HCT116 (cell line): Measurements from ENCODE around the gene NBL1. TPM values are rescaled to one million over a fixed set of nuclear protein-coding genes. Genes with fewer than 3 reads are reported as not detected.

Experiments used
- ATAC-seq: fragments of 200-7000 bp; cut with Tn5 transposase; 2 replicates; pipeline ENCODE4 v1.9.1; 2020; ENCODE audit warnings: mild to moderate bottlenecking, moderate library complexity
- BruUV-seq: library from RNA; stranded (reverse); fragments of 400-500 nt; replicated peaks from 2 replicates; lab custom pipeline; 2021; lab: Mats Ljungman, UMichigan
- CTCF ChIA-PET: fragments of 300-600 bp; sonication (Branson Sonifier 250); formaldehyde crosslinking; loops from one replicate; lab custom pipeline; 2021; ENCODE audit warnings: antibody characterized with exemption; lab: Charles Lee
- POLR2A ChIA-PET: fragments of 300-600, 350-600 bp; sonication (Branson Sonifier 250); formaldehyde crosslinking; loops from one replicate; lab custom pipeline; 2021; ENCODE audit warnings: antibody characterized with exemption; lab: Charles Lee
- RAD21 ChIA-PET, 2 experiments: fragments of 300-600 bp; sonication (Branson Sonifier 250); formaldehyde crosslinking; loops; one replicate each; lab custom pipeline; 2023; ENCODE audit warnings: low total read pairs in 2 of 2; ENCODE audit not compliant: uncharacterized antibody in 2 of 2, unreplicated experiment in 2 of 2, low non-redundant PET in 1 of 2; lab: Charles Lee
- DNase-seq: peaks from one replicate; pipeline ENCODE4 v3.0.0-alpha.2; 2010; ENCODE audit warnings: low read depth, low spot score
- H2AFZ ChIP-seq: fragments of 200-600 bp; shearing (Covaris generic), sonication (generic); 2 replicates; pipeline ENCODE4 v1.6.1; 2017; ENCODE audit warnings: low read depth, mixed run types, mixed read lengths, antibody characterized with exemption, low read length; ENCODE audit not compliant: poor library complexity, severe bottlenecking
- H3K27ac ChIP-seq: 2 replicates; pipeline ENCODE4 v1.5.1; 2012; ENCODE audit warnings: low read depth, low read length
- H3K27me3 ChIP-seq: fragments of 200-600 bp; sonication (generic); 2 replicates; pipeline ENCODE4 v1.6.1; 2016; ENCODE audit warnings: mixed run types, low read length, mixed read lengths; ENCODE audit not compliant: insufficient read depth
- H3K36me3 ChIP-seq, 2 experiments: fragments of 200-500 bp in 1 of 2; fragments of 200-600 bp in 1 of 2; sonication (Bioruptor generic) in 1 of 2; sonication (generic) in 1 of 2; 2 replicates each; pipeline versions ENCODE4 v1.5.1 to v1.6.1; 2014 to 2016; ENCODE audit warnings: low read length in 2 of 2, inconsistent platforms in 1 of 2, mixed read lengths in 1 of 2, mixed run types in 1 of 2; ENCODE audit not compliant: insufficient read depth in 2 of 2, control insufficient read depth in 1 of 2
- H3K4me1 ChIP-seq, 2 experiments: fragments of 200-600 bp in 1 of 2; sonication (generic) in 1 of 2; 2 replicates each; pipeline versions ENCODE4 v1.5.1 to v1.6.1; 2012 to 2017; ENCODE audit warnings: low read length in 2 of 2, inconsistent platforms in 1 of 2, mild to moderate bottlenecking in 1 of 2, mixed read lengths in 1 of 2, mixed run types in 1 of 2, moderate library complexity in 1 of 2; ENCODE audit not compliant: insufficient read depth in 2 of 2, control insufficient read depth in 1 of 2
- H3K4me2 ChIP-seq: fragments of 200-600 bp; sonication (generic); 2 replicates; pipeline ENCODE4 v1.6.1; 2017; ENCODE audit warnings: mixed run types, low read length, mixed read lengths
- H3K4me3 ChIP-seq, 2 experiments: fragments of 200-600 bp in 1 of 2; sonication (generic) in 1 of 2; replicated peaks in 1 of 2; 2 replicates each; pipeline ENCODE4 v1.5.1; 2011 to 2016; ENCODE audit warnings: low read length in 2 of 2, control low read depth in 1 of 2, low read depth in 1 of 2, mild to moderate bottlenecking in 1 of 2, mixed read lengths in 1 of 2, mixed run types in 1 of 2
- H3K79me2 ChIP-seq: fragments of 200-600 bp; sonication (generic); 2 replicates; pipeline ENCODE4 v1.6.1; 2017; ENCODE audit warnings: mild to moderate bottlenecking, mixed run types, low read length, moderate library complexity, mixed read lengths; ENCODE audit not compliant: insufficient read depth
- H3K9ac ChIP-seq: fragments of 200-600 bp; sonication (generic); 2 replicates; pipeline ENCODE4 v1.6.1; 2016; ENCODE audit warnings: low read length, mixed read lengths
- H3K9me2 ChIP-seq: fragments of 200-600 bp; sonication (generic), shearing (Covaris generic); 2 replicates; pipeline ENCODE4 v1.6.1; 2017; ENCODE audit warnings: mixed run types, mild to moderate bottlenecking, moderate library complexity; ENCODE audit not compliant: insufficient read depth
- H3K9me3 ChIP-seq, 2 experiments: fragments of 200-500 bp in 1 of 2; fragments of 200-600 bp in 1 of 2; sonication (Bioruptor generic) in 1 of 2; sonication (generic) in 1 of 2; 2 replicates each; pipeline ENCODE4 v1.6.1; 2014 to 2017; ENCODE audit warnings: low read length in 2 of 2, mixed read lengths in 2 of 2, inconsistent platforms in 1 of 2, low read depth in 1 of 2, mild to moderate bottlenecking in 1 of 2, mixed run types in 1 of 2, moderate library complexity in 1 of 2; ENCODE audit not compliant: control insufficient read depth in 1 of 2, insufficient read depth in 1 of 2
- H4K20me1 ChIP-seq: fragments of 200-600 bp; sonication (generic), shearing (Covaris generic); 2 replicates; pipeline ENCODE4 v1.6.1; 2017; ENCODE audit warnings: mixed run types, mild to moderate bottlenecking, moderate library complexity; ENCODE audit not compliant: insufficient read depth
- CBX3 ChIP-seq: IDR thresholded peaks from 2 replicates; pipeline ENCODE4 v1.6.1; 2012; ENCODE audit warnings: low read depth
- CEBPB ChIP-seq: IDR thresholded peaks from 2 replicates; pipeline ENCODE4 v1.6.1; 2012; ENCODE audit warnings: low read depth
- CTCF ChIP-seq, 3 experiments: fragments of 200-600 bp in 1 of 3; sonication (generic) in 1 of 3; IDR thresholded peaks in 2 of 3; conservative IDR thresholded peaks in 1 of 3; 2 replicates each; pipeline ENCODE4 v1.5.1; 2012 to 2017; ENCODE audit warnings: low read depth in 2 of 3, low read length in 2 of 3, antibody characterized with exemption in 1 of 3, borderline replicate concordance in 1 of 3, control low read depth in 1 of 3, mild to moderate bottlenecking in 1 of 3, mixed read lengths in 1 of 3, mixed run types in 1 of 3, moderate library complexity in 1 of 3; ENCODE audit not compliant: insufficient read depth in 1 of 3
- EGR1 ChIP-seq: IDR thresholded peaks from 2 replicates; pipeline ENCODE4 v1.6.1; 2012; ENCODE audit warnings: low read depth
- ELF1 ChIP-seq: IDR thresholded peaks from 2 replicates; pipeline ENCODE4 v1.6.1; 2012; ENCODE audit warnings: low read depth, borderline replicate concordance
- EZH2phosphoT487 ChIP-seq: fragments of 200-600 bp; IDR thresholded peaks from 2 replicates; pipeline ENCODE4 v1.6.1; 2018; ENCODE audit warnings: antibody characterized with exemption, borderline replicate concordance
- JUND ChIP-seq: IDR thresholded peaks from 2 replicates; pipeline ENCODE4 v1.6.1; 2012
- MAX ChIP-seq: IDR thresholded peaks from 2 replicates; pipeline ENCODE4 v1.6.1; 2012
- POLR2AphosphoS5 ChIP-seq: IDR thresholded peaks from 2 replicates; pipeline ENCODE4 v1.6.1; 2011; ENCODE audit warnings: mild to moderate bottlenecking, low read depth, low read length, moderate library complexity
- RAD21 ChIP-seq: IDR thresholded peaks from 2 replicates; pipeline ENCODE4 v1.6.1; 2012; ENCODE audit warnings: low read depth, mild to moderate bottlenecking
- REST ChIP-seq: IDR thresholded peaks from 2 replicates; pipeline ENCODE4 v1.6.1; 2012; ENCODE audit warnings: low read depth
- SIN3A ChIP-seq: IDR thresholded peaks from 2 replicates; pipeline ENCODE4 v1.6.1; 2012; ENCODE audit warnings: low read depth
- SP1 ChIP-seq: IDR thresholded peaks from 2 replicates; pipeline ENCODE4 v1.6.1; 2012; ENCODE audit warnings: low read depth
- SRF ChIP-seq: IDR thresholded peaks from 2 replicates; pipeline ENCODE4 v1.6.1; 2012; ENCODE audit warnings: low read depth
- TCF7L2 ChIP-seq: IDR thresholded peaks from 2 replicates; pipeline ENCODE4 v1.7.0; 2011; ENCODE audit warnings: borderline replicate concordance, inconsistent platforms; ENCODE audit not compliant: insufficient read depth, insufficient read length; ENCODE audit errors: extremely low read depth
- ZFX ChIP-seq: fragments of 450-650 bp; IDR thresholded peaks from 2 replicates; pipeline ENCODE4 v1.6.1; 2017
- ZNF274 ChIP-seq: fragments of 200-500 bp; sonication (Bioruptor generic); IDR thresholded peaks from 2 replicates; pipeline ENCODE4 v1.6.1; 2014; ENCODE audit warnings: mild to moderate bottlenecking, low read depth, low read length, inconsistent platforms
- intact Hi-C: fragments of 100-400 bp; cut with micrococcal nuclease; formaldehyde crosslinking; loops from 2 replicates; pipeline ENCODE4 v1.10.0; 2022
- total RNA-seq: library from RNA; stranded (reverse); gene quantifications from one replicate; pipeline ENCODE4 v1.2.1, GENCODE V29; 2021; ENCODE audit not compliant: unreplicated experiment
- TF ChIP-seq, protein P1 (sequence below): IDR thresholded peaks from 2 replicates; pipeline ENCODE4 v1.6.1; 2011; ENCODE audit warnings: mild to moderate bottlenecking, low read length, moderate library complexity; ENCODE audit not compliant: insufficient replicate concordance; ENCODE audit errors: extremely low read depth

The NBL1 gene
- total RNA-seq, 1 experiment from 2014 or later = 75.4 TPM

DNA sequence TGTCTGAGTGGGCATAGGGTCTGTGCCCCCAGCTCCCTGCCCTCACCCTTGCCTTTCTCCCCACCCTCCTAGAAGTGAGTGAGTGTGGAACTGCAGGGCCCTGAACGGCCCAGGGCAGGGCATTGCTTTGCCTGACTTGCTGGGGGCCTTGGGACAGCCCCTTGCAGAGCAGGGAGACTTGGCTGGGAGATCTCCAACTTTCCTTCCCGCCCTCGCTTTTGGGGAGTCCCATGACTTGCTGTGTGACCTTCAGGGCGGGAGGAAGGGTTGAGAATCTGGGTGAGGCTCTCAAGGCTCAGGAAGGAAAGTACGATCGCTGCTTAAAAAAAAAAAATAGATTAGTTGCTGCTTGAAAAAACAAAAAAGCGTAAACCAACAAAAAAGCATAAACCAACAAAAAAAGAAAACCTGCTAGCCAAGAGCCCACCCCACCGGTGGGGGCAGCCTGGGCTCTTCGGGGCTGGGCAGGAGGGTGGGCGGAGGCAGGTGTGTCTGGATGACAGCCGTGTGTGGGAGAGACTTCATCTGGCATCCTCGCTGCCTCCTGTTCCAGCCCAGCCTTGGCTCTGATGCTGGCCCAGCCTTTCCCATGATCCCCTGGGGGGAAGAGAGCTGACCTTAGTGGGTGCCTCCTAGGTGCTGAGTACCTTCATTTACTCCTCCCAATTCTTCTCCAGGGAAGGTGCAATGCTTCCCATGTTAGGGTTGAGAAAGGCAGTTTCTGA lies 6.5 kb downstream of the NBL1 start:
- intact Hi-C loops = loop anchor here (5.0 to 10.0 kb wide), 2 partner anchors 213 to 746 kb away; partner anchors contain the start of gene ALDH4A1
- Histone ChIP-seq H3K36me3 (no peaks in the 10 kb centered on the region), H2AFZ (no peak overlapping the region), H3K79me2 (peaks cover 71% of the 10 kb centered on the region), H3K9me2 (no peaks in the 10 kb centered on the region), H4K20me1 (no peaks in the 10 kb centered on the region), H3K4me1 (peaks cover 24 to 49% of the 10 kb centered on the region in 2 experiments), H3K27me3 (no peaks in the 10 kb centered on the region), H3K4me2 (no peak overlapping the region), H3K9ac (no peak overlapping the region), H3K27ac (no peak overlapping the region), H3K9me3 (no peaks in the 10 kb centered on the region), H3K4me3 (no peak overlapping the region)
- ChIA-PET RAD21 (no interaction called here), POLR2A (no interaction called here), CTCF (interaction anchor here (0.7 to 1.4 kb wide), 11 partner anchors 10 to 1053 kb away, joined by 3 to 7 read pairs (median 3); no protein-coding TSS in a partner anchor)
- no peak for ATAC-seq
- no peak for DNase-seq
- BruUV-seq = no TSS peak
- TF ChIP-seq RAD21 (no peak), MAX (no peak), REST (no peak), ZFX (no peak), SIN3A (no peak), CTCF (IDR thresholded peaks at IDR 0.05 in 2 of 3, conservative IDR thresholded peaks at IDR 0.05 in 1 of 3; ENCODE audit: borderline replicate concordance in 1 of 3, insufficient read depth in 1 of 3, low read depth in 2 of 3, low read length in 2 of 3) (no peak), TCF7L2 (no peak), EZH2phosphoT487 (no peak), POLR2AphosphoS5 (no peak), JUND (no peak), CEBPB (no peak), ZNF274 (no peak), SRF (no peak), EGR1 (no peak), SP1 (no peak), ELF1 (no peak), CBX3 (no peak)
- TF ChIP-seq, protein P1, sequence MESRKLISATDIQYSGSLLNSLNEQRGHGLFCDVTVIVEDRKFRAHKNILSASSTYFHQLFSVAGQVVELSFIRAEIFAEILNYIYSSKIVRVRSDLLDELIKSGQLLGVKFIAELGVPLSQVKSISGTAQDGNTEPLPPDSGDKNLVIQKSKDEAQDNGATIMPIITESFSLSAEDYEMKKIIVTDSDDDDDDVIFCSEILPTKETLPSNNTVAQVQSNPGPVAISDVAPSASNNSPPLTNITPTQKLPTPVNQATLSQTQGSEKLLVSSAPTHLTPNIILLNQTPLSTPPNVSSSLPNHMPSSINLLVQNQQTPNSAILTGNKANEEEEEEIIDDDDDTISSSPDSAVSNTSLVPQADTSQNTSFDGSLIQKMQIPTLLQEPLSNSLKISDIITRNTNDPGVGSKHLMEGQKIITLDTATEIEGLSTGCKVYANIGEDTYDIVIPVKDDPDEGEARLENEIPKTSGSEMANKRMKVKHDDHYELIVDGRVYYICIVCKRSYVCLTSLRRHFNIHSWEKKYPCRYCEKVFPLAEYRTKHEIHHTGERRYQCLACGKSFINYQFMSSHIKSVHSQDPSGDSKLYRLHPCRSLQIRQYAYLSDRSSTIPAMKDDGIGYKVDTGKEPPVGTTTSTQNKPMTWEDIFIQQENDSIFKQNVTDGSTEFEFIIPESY = no peak
- TF ChIP-seq, all 23 proteins: peak for 0
